Endothelial cell of umbilical vein (primary cell): ENCODE results near the gene NPC1L1. TPM values are rescaled to one million over a fixed set of nuclear protein-coding genes. Genes with fewer than 3 reads are reported as not detected.

Source experiments
- BruUV-seq: library from RNA; stranded (reverse); fragments of 400-500 nt; replicated peaks from 2 replicates; lab custom pipeline; 2021; lab: Mats Ljungman, UMichigan
- CTCF ChIA-PET: fragments of 300-600, 350-600 bp; sonication (Branson Sonifier 250); formaldehyde crosslinking; loops from one replicate; lab custom pipeline; 2021; ENCODE audit warnings: antibody characterized with exemption, inconsistent platforms; lab: Charles Lee
- POLR2A ChIA-PET: fragments of 300-600, 350-600 bp; sonication (Branson Sonifier 250); formaldehyde crosslinking; loops from one replicate; lab custom pipeline; 2021; ENCODE audit warnings: antibody characterized with exemption, inconsistent platforms; lab: Charles Lee
- DNase-seq: peaks from one replicate; pipeline ENCODE4 v3.0.0-alpha.2; 2011; ENCODE audit warnings: low read depth, low spot score
- FAIRE-seq: peaks from 2 replicates; lab custom pipeline; 2011; peaks lifted over from hg19 to GRCh38; lab: Jason Lieb, UNC
- H2AFZ ChIP-seq: 2 replicates; pipeline ENCODE4 v1.6.0; 2012; ENCODE audit warnings: low read depth, low read length, control low read depth, inconsistent platforms
- H3K27ac ChIP-seq: 2 replicates; pipeline ENCODE4 v1.5.1; 2011; ENCODE audit warnings: low read depth, mild to moderate bottlenecking, control low read depth, low read length, moderate library complexity; ENCODE audit not compliant: insufficient read depth
- H3K27me3 ChIP-seq, 2 experiments: 2 replicates each; pipeline versions ENCODE4 v1.6.0 to v1.6.1; 2011; ENCODE audit warnings: low read length in 2 of 2, mixed read lengths in 1 of 2; ENCODE audit not compliant: control insufficient read depth in 2 of 2, insufficient read depth in 2 of 2
- H3K36me3 ChIP-seq, 2 experiments: 2 replicates in 1 of 2; 3 replicates in 1 of 2; pipeline ENCODE4 v1.5.1; 2011; ENCODE audit warnings: low read length in 2 of 2, mild to moderate bottlenecking in 1 of 2, moderate library complexity in 1 of 2; ENCODE audit not compliant: control insufficient read depth in 2 of 2, insufficient read depth in 2 of 2; ENCODE audit errors: extremely low read depth in 1 of 2
- H3K4me1 ChIP-seq: 3 replicates; pipeline ENCODE4 v1.5.1; 2011; ENCODE audit warnings: mild to moderate bottlenecking, low read length; ENCODE audit not compliant: control insufficient read depth, insufficient read depth; ENCODE audit errors: extremely low read depth
- H3K4me2 ChIP-seq: 2 replicates; pipeline ENCODE4 v1.6.1; 2011; ENCODE audit warnings: low read length, control low read depth, mixed read lengths; ENCODE audit not compliant: insufficient read depth
- H3K4me3 ChIP-seq, 3 experiments: fragments of 200-600 bp in 1 of 3; sonication (generic), shearing (Covaris generic) in 1 of 3; replicated peaks in 1 of 3; 2 replicates each; pipeline ENCODE4 v1.5.1; 2011 to 2016; ENCODE audit warnings: control low read depth in 3 of 3, low read length in 3 of 3, mild to moderate bottlenecking in 2 of 3, inconsistent platforms in 1 of 3, low read depth in 1 of 3, moderate library complexity in 1 of 3; ENCODE audit not compliant: insufficient read depth in 1 of 3
- H3K79me2 ChIP-seq: 2 replicates; pipeline ENCODE4 v1.6.0; 2012; ENCODE audit warnings: low read length, inconsistent platforms; ENCODE audit not compliant: control insufficient read depth, insufficient read depth
- H3K9ac ChIP-seq: replicated peaks from 2 replicates; pipeline ENCODE3; 2011; ENCODE audit warnings: low read length, control low read depth; ENCODE audit not compliant: insufficient read depth; ENCODE audit errors: extremely low read depth
- H3K9me1 ChIP-seq: replicated peaks from 3 replicates; pipeline ENCODE4 v1.6.0; 2011; ENCODE audit warnings: mild to moderate bottlenecking, low read length; ENCODE audit not compliant: control insufficient read depth, insufficient read depth; ENCODE audit errors: extremely low read depth
- H3K9me3 ChIP-seq: replicated peaks from 2 replicates; pipeline ENCODE4 v1.5.1; 2012; ENCODE audit warnings: low read length, inconsistent platforms; ENCODE audit not compliant: control insufficient read depth, insufficient read depth
- H4K20me1 ChIP-seq: replicated peaks from 2 replicates; pipeline ENCODE3; 2011; ENCODE audit warnings: mild to moderate bottlenecking, low read length; ENCODE audit not compliant: control insufficient read depth, insufficient read depth; ENCODE audit errors: extremely low read depth
- EZH2 ChIP-seq: IDR thresholded peaks from 2 replicates; pipeline ENCODE4 v1.6.1; 2012; ENCODE audit warnings: borderline replicate concordance, low read depth, mild to moderate bottlenecking, moderate library complexity, low read length, inconsistent platforms; ENCODE audit not compliant: severe bottlenecking
- FOS ChIP-seq: IDR thresholded peaks from 2 replicates; pipeline ENCODE4 v1.6.1; 2011; ENCODE audit warnings: mild to moderate bottlenecking, low read length, moderate library complexity, borderline replicate concordance; ENCODE audit not compliant: insufficient read depth
- GATA2 ChIP-seq: IDR thresholded peaks from 2 replicates; pipeline ENCODE4 v1.7.0; 2011; ENCODE audit warnings: low read depth, mild to moderate bottlenecking, moderate library complexity, mixed read lengths, low read length; ENCODE audit not compliant: insufficient read length, insufficient read depth
- JUN ChIP-seq: IDR thresholded peaks from 2 replicates; pipeline ENCODE4 v1.6.1; 2011; ENCODE audit warnings: borderline replicate concordance, low read depth; ENCODE audit not compliant: insufficient read length, insufficient read depth
- MYC ChIP-seq: IDR thresholded peaks from one replicate; pipeline ENCODE4 v1.6.1; 2011; ENCODE audit warnings: mild to moderate bottlenecking, low read depth, low read length
- POLR2A ChIP-seq: IDR thresholded peaks from 2 replicates; pipeline ENCODE4 v1.6.1; 2012; ENCODE audit warnings: low read depth, mild to moderate bottlenecking, control low read depth, low read length
- POLR2AphosphoS5 ChIP-seq: IDR thresholded peaks from 2 replicates; pipeline ENCODE4 v1.6.1; 2012; ENCODE audit warnings: low read depth, mild to moderate bottlenecking, control low read depth, low read length, moderate library complexity; ENCODE audit not compliant: insufficient read depth
- dilution Hi-C: fragments of 300-500 bp; cut with MboI; formaldehyde crosslinking; loops from one replicate; pipeline ENCODE4 v1.15.0; 2019; ENCODE audit warnings: low sequenced_read_pairs; ENCODE audit not compliant: extremely low pct_ligation_motif_present
- intact Hi-C: fragments of 100-400 bp; cut with micrococcal nuclease; formaldehyde crosslinking; loops from one replicate; pipeline ENCODE4 v1.10.0; 2022
- polyA plus RNA-seq, 4 experiments: library from polyadenylated mRNA; depleted of rRNA in 3 of 4; stranded (reverse) in 3 of 4; unstranded in 1 of 4; fragments of >200 nt; gene quantifications; 2 replicates each; pipeline versions ENCODE4 v1.2.1 to v1.2.3, GENCODE V29; 2011 to 2012; ENCODE audit warnings: missing spikeins in 1 of 4
- total RNA-seq: library from RNA; stranded (reverse); gene quantifications from 2 replicates; pipeline ENCODE4 v1.2.3, GENCODE V29; 2021
- TF ChIP-seq, protein P1 (sequence below): IDR thresholded peaks from 2 replicates; pipeline ENCODE4 v1.6.1; 2011; ENCODE audit not compliant: insufficient read depth, insufficient read length
- TF ChIP-seq, protein P2 (sequence below), 2 donors: IDR thresholded peaks; 1 replicate in 1 of 2; 2 replicates in 1 of 2; pipeline ENCODE4 v1.5.1; 2011; ENCODE audit warnings: low read length in 2 of 2, mild to moderate bottlenecking in 2 of 2, moderate library complexity in 2 of 2, control low read depth in 1 of 2, inconsistent platforms in 1 of 2, low read depth in 1 of 2; ENCODE audit not compliant: insufficient read depth in 1 of 2; ENCODE audit errors: extremely low read depth in 1 of 2

Gene NPC1L1
- total and polyA plus RNA-seq, 2 donors (not counting 3 experiments of a cell fraction or from before 2014, with no cell fraction given): not detected

DNA sequence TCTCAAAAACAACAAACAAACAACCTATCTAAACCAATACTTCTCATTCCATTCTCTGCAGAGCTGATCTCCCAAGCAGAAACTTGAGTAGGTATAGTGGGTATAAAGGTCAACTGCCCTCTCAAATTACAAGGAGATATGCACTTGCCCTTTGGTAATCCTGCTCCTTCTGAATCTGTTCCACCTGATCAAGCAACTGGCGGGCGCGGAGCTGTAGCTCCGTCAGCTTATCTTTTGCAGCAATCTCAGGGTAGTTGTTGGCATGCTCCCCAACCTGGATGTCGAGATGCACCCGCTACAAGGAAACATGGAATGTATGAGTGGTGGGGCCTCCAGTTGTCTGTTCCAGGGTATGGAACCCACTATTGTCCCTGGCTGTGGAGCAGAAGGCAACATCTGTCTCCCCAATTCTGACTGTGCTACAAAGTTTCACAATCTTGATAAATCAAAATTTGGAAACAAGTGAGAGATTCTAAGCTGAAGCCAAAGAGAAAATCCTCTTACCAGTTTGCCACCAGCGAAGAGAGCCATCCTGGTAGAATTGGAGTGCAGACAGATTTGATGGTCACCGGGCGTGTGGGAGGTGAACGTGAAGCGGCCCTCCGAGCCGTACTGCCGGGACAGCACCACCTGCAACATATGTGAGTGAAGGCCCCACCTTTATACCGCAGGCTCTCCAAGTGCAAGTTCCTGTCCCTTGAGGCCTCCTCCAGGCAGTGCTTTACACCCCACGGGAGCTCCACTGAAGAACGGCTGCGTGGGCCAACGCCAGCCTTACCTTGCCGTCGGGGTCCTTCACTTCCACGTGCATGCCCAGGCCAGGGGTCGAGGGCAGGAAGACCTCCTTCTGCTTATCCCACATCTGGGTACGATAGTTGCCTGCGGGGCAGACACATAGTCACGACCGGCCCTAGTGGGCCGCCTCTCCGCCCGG, 40.1 kb upstream of the NPC1L1 start:
- Histone ChIP-seq H3K9me1 (no peaks in the 10 kb centered on the region), H3K79me2 (peaks cover 17% of the 10 kb centered on the region), H3K4me3 (peak overlapping the region; percentile 23 to 78 (median 47)), H3K36me3 (peaks cover 7 to 8% of the 10 kb centered on the region in 2 experiments), H3K4me1 (peaks cover 8% of the 10 kb centered on the region), H3K27me3 (no peaks in the 10 kb centered on the region), H3K9me3 (no peaks in the 10 kb centered on the region), H2AFZ (peak overlapping the region; percentile 26), H3K9ac (peak overlapping the region; percentile 66), H3K27ac (peak overlapping the region; percentile 20), H3K4me2 (peak overlapping the region; percentile 46), H4K20me1 (no peaks in the 10 kb centered on the region)
- CTCF ChIA-PET: interaction anchor here (1.2 to 2.6 kb wide), 5 partner anchors 16 to 266 kb away, joined by 4 to 20 read pairs (median 5); partner anchors contain the start of gene H2AZ2
- DNase-seq (no peak), FAIRE-seq (peak; percentile 4)
- TF ChIP-seq, protein P1, sequence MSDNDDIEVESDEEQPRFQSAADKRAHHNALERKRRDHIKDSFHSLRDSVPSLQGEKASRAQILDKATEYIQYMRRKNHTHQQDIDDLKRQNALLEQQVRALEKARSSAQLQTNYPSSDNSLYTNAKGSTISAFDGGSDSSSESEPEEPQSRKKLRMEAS: no peak
- TF ChIP-seq GATA2: no peak
- TF ChIP-seq, protein P2, sequence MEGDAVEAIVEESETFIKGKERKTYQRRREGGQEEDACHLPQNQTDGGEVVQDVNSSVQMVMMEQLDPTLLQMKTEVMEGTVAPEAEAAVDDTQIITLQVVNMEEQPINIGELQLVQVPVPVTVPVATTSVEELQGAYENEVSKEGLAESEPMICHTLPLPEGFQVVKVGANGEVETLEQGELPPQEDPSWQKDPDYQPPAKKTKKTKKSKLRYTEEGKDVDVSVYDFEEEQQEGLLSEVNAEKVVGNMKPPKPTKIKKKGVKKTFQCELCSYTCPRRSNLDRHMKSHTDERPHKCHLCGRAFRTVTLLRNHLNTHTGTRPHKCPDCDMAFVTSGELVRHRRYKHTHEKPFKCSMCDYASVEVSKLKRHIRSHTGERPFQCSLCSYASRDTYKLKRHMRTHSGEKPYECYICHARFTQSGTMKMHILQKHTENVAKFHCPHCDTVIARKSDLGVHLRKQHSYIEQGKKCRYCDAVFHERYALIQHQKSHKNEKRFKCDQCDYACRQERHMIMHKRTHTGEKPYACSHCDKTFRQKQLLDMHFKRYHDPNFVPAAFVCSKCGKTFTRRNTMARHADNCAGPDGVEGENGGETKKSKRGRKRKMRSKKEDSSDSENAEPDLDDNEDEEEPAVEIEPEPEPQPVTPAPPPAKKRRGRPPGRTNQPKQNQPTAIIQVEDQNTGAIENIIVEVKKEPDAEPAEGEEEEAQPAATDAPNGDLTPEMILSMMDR (IDR thresholded peaks at IDR 0.05; ENCODE audit: extremely low read depth in 1 of 2, insufficient read depth in 1 of 2, low read depth in 1 of 2, low read length in 2 of 2): no peak
- TF ChIP-seq EZH2: no peak
- no peak for TF ChIP-seq POLR2A
- no peak for TF ChIP-seq POLR2AphosphoS5
- no peak for TF ChIP-seq JUN
- no peak for TF ChIP-seq FOS
- no peak for TF ChIP-seq MYC
- intact Hi-C loops (no loop called here), dilution Hi-C loops (no loop called here)
- POLR2A ChIA-PET: interaction anchor here (1.0 kb wide), 1 partner anchor 10 kb away, joined by 3 read pairs; no protein-coding TSS in a partner anchor
- BruUV-seq: TSS peak; percentile 8
